ENCODE data around the gene PEX11A. TPM values are rescaled to one million over a fixed set of nuclear protein-coding genes. Genes with fewer than 3 reads are reported as not detected.

PEX11A gene
- total RNA-seq, 1 donor from 2014 or later = 4.5 TPM

DNA sequence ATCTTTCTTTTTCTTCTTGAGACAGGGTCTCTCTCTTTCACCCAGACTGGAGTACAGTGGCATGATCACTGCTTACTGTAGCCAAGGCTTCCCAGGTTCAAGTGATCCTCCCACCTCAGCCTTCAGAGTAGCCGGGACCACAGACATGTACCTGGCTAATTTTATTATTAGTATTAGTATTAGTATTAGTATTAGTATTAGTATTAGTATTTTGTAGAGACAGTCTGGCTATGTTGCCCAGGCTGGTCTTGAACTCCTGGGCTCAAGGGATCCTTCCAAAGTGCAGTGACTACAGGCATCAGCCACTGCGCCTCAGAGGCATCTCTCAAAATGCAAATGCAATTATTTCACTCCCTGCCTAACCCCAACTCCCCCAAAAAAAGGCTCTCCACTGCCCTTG lies 37.0 kb downstream of the PEX11A start:
- Histone ChIP-seq H3K27ac (no peak overlapping the region), H4K20me1 (ENCODE audit: low read depth) (peaks cover 3% of the 10 kb centered on the region), H3K4me2 (no peak overlapping the region), H3K4me3 (no peak overlapping the region), H3K9me3 (ENCODE audit: low read depth) (no peaks in the 10 kb centered on the region), H3K4me1 (peaks cover 3% of the 10 kb centered on the region), H2AFZ (replicated peaks) (no peak overlapping the region), H3K36me3 (no peaks in the 10 kb centered on the region), H3K79me2 (ENCODE audit: low read depth) (peaks cover 19% of the 10 kb centered on the region), H3K27me3 (no peaks in the 10 kb centered on the region), H3F3A (ENCODE audit: low read depth) (peaks cover 13% of the 10 kb centered on the region), H3K9ac (no peak overlapping the region)
- H3K4me3 Mint-ChIP-seq = peak overlapping the region; percentile 77
- no peak for TF ChIP-seq EZH2 (IDR thresholded peaks at IDR 0.05)
- TF ChIP-seq EZH2phosphoT487 (IDR thresholded peaks at IDR 0.05) = no peak
- TF ChIP-seq CTCF (IDR thresholded peaks at IDR 0.05) = no peak
- H3K36me3 Mint-ChIP-seq = peaks cover 12% of the 10 kb centered on the region
- H3K27me3 Mint-ChIP-seq (ENCODE audit: insufficient read depth, low read depth) = peaks cover 11% of the 10 kb centered on the region
- H3K27ac Mint-ChIP-seq = no peak overlapping the region
- no peaks in the 10 kb centered on the region for H3K9me3 Mint-ChIP-seq
- peaks cover 17% of the 10 kb centered on the region for H3K4me1 Mint-ChIP-seq
- no peak for DNase-seq (ENCODE audit: low spot score)

DNA sequence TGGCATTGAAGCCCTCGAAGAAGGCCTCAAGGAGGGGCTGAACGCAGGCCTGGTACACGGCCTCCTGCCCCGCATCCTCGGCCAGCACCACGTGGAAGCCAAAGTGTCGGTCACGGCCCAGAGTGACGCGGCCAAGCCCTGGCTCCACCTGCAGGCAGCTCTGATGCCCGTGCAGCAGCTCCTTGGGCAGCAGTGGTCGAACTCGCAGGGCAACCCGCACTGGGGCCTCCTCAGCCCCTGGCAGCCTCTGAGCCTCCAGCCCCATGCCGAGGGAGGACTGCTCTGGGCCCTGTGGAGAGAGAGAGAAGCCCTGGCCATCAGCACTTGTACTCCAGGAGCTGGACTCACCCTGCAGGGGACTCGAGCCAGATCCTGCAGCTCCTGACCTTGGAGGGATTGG lies 37.9 kb downstream of the PEX11A start:
- DNase-seq (ENCODE audit: low spot score) = no peak
- Histone ChIP-seq H3K36me3 (no peaks in the 10 kb centered on the region), H3K4me2 (no peak overlapping the region), H3F3A (ENCODE audit: low read depth) (peaks cover 13% of the 10 kb centered on the region), H3K4me1 (peaks cover 3% of the 10 kb centered on the region), H3K4me3 (no peak overlapping the region), H4K20me1 (ENCODE audit: low read depth) (peaks cover 3% of the 10 kb centered on the region), H3K27ac (no peak overlapping the region), H3K79me2 (ENCODE audit: low read depth) (peaks cover 19% of the 10 kb centered on the region), H2AFZ (replicated peaks) (no peak overlapping the region), H3K9me3 (ENCODE audit: low read depth) (no peaks in the 10 kb centered on the region), H3K27me3 (no peaks in the 10 kb centered on the region), H3K9ac (no peak overlapping the region)
- no peak overlapping the region for H3K27ac Mint-ChIP-seq
- H3K4me1 Mint-ChIP-seq = peaks cover 17% of the 10 kb centered on the region
- H3K27me3 Mint-ChIP-seq (ENCODE audit: insufficient read depth, low read depth) = peaks cover 11% of the 10 kb centered on the region
- TF ChIP-seq EZH2phosphoT487 (IDR thresholded peaks at IDR 0.05) (no peak), CTCF (IDR thresholded peaks at IDR 0.05) (no peak), EZH2 (IDR thresholded peaks at IDR 0.05) (no peak)
- H3K36me3 Mint-ChIP-seq = peaks cover 16% of the 10 kb centered on the region
- no peak overlapping the region for H3K4me3 Mint-ChIP-seq
- no peaks in the 10 kb centered on the region for H3K9me3 Mint-ChIP-seq

GRCh38 chr15:89652131-89652530 lies 38.4 kb downstream of the PEX11A start:
- Histone ChIP-seq H3K4me3 (no peak overlapping the region), H3K9me3 (ENCODE audit: low read depth) (no peaks in the 10 kb centered on the region), H3K36me3 (no peaks in the 10 kb centered on the region), H3K27ac (no peak overlapping the region), H3K9ac (no peak overlapping the region), H3K4me1 (peaks cover 3% of the 10 kb centered on the region), H3K4me2 (no peak overlapping the region), H3F3A (ENCODE audit: low read depth) (peaks cover 13% of the 10 kb centered on the region), H3K27me3 (no peaks in the 10 kb centered on the region), H2AFZ (replicated peaks) (no peak overlapping the region), H3K79me2 (ENCODE audit: low read depth) (peaks cover 19% of the 10 kb centered on the region), H4K20me1 (ENCODE audit: low read depth) (peaks cover 7% of the 10 kb centered on the region)
- no peak overlapping the region for H3K27ac Mint-ChIP-seq
- H3K4me3 Mint-ChIP-seq = peak overlapping the region; percentile 53
- no peak for TF ChIP-seq CTCF (IDR thresholded peaks at IDR 0.05)
- no peak for TF ChIP-seq EZH2 (IDR thresholded peaks at IDR 0.05)
- TF ChIP-seq EZH2phosphoT487 (IDR thresholded peaks at IDR 0.05) = no peak
- peaks cover 11% of the 10 kb centered on the region for H3K27me3 Mint-ChIP-seq (ENCODE audit: insufficient read depth, low read depth)
- no peaks in the 10 kb centered on the region for H3K9me3 Mint-ChIP-seq
- H3K36me3 Mint-ChIP-seq = peaks cover 17% of the 10 kb centered on the region
- DNase-seq (ENCODE audit: low spot score) = no peak
- H3K4me1 Mint-ChIP-seq = peaks cover 18% of the 10 kb centered on the region
